Thoracic aorta (tissue), 2 donors: ENCODE data around the gene CFAP20. TPM values are rescaled to one million over a fixed set of nuclear protein-coding genes. Genes with fewer than 3 reads are reported as not detected.

Source experiments
- ATAC-seq: fragments of 150-250 bp; one replicate; pipeline ENCODE4 v1.8.0; 2017; ENCODE audit warnings: low read depth; ENCODE audit not compliant: insufficient number of reproducible peaks, low FRiP score
- DNase-seq: peaks from one replicate; pipeline ENCODE4 v3.0.0-alpha.2; 2020; ENCODE audit warnings: low spot score
- H3K27ac ChIP-seq, 2 donors: fragments of 200-600 bp; sonication (generic); 1 replicate in 1 of 2; 2 replicates in 1 of 2; pipeline ENCODE4 v1.5.1; 2016; ENCODE audit warnings: mild to moderate bottlenecking in 2 of 2, moderate library complexity in 2 of 2
- H3K27me3 ChIP-seq: fragments of 200-600 bp; sonication (generic); replicated peaks from 2 replicates; pipeline ENCODE4 v1.6.0; 2016; ENCODE audit warnings: mild to moderate bottlenecking; ENCODE audit not compliant: insufficient read depth
- H3K36me3 ChIP-seq: fragments of 200-600 bp; sonication (generic); one replicate; pipeline ENCODE4 v1.5.1; 2016
- H3K4me1 ChIP-seq, 2 donors: fragments of 200-600 bp; sonication (generic); 1 replicate in 1 of 2; 2 replicates in 1 of 2; pipeline versions ENCODE4 v1.5.1 to v1.6.0; 2016; ENCODE audit warnings: low read depth in 2 of 2, mild to moderate bottlenecking in 1 of 2; ENCODE audit not compliant: control insufficient read depth in 1 of 2
- H3K4me3 ChIP-seq: fragments of 200-600 bp; sonication (generic); 2 replicates; pipeline ENCODE4 v1.5.1; 2016; ENCODE audit warnings: mild to moderate bottlenecking
- H3K9me3 ChIP-seq: fragments of 200-600 bp; sonication (generic); 2 replicates; pipeline ENCODE4 v1.5.1; 2016
- total RNA-seq, 2 donors: library from RNA; depleted of rRNA; stranded (reverse); fragments of >200 nt; gene quantifications; one replicate each; pipeline versions ENCODE4 v1.1.0 to v1.2.3, GENCODE V29; 2016
- TF ChIP-seq, protein P1 (sequence below): fragments of 200-600 bp; sonication (generic); IDR thresholded peaks from one replicate; pipeline ENCODE4 v1.5.1; 2019; ENCODE audit warnings: antibody characterized with exemption

CFAP20 gene
- total RNA-seq, 2 donors from 2014 or later, result 48.5 to 52.5 TPM

DNA sequence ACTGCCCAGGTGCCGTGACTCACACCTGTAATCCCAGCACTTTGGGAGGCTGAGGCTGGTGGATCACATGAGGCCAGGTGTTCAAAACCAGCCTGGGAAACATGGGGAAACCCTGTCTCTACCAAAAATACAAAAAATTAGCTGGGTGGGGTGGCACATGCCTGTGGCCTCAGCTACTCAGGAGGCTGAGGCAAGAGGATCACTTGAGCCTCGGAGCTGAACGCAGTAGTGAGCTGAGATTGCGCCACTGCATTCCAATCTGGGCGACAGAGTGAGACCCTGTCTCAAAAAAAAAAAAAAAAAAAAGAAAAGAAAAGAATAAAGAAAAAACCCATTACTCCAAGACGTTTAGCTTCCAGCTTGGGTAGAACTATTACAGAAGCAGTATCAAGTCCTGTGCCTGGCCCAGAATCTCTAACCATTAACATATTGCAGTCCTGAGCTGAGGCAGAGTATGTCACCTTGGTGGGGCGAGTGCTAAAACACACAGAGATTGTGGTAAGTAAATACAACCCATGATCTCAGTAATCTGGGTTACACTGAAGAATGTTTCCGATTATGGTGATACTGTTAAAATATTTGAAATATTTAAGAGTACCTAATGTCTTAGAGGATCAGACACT, 23.2 kb upstream of the CFAP20 start:
- Histone ChIP-seq H3K27ac (no peak overlapping the region), H3K4me3 (no peak overlapping the region), H3K36me3 (peaks cover 3% of the 10 kb centered on the region), H3K9me3 (no peaks in the 10 kb centered on the region), H3K4me1 (no peaks in the 10 kb centered on the region), H3K27me3 (no peaks in the 10 kb centered on the region)
- ATAC-seq, result no peak
- DNase-seq, result no peak
- TF ChIP-seq, protein P1, sequence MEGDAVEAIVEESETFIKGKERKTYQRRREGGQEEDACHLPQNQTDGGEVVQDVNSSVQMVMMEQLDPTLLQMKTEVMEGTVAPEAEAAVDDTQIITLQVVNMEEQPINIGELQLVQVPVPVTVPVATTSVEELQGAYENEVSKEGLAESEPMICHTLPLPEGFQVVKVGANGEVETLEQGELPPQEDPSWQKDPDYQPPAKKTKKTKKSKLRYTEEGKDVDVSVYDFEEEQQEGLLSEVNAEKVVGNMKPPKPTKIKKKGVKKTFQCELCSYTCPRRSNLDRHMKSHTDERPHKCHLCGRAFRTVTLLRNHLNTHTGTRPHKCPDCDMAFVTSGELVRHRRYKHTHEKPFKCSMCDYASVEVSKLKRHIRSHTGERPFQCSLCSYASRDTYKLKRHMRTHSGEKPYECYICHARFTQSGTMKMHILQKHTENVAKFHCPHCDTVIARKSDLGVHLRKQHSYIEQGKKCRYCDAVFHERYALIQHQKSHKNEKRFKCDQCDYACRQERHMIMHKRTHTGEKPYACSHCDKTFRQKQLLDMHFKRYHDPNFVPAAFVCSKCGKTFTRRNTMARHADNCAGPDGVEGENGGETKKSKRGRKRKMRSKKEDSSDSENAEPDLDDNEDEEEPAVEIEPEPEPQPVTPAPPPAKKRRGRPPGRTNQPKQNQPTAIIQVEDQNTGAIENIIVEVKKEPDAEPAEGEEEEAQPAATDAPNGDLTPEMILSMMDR, result no peak

DNA sequence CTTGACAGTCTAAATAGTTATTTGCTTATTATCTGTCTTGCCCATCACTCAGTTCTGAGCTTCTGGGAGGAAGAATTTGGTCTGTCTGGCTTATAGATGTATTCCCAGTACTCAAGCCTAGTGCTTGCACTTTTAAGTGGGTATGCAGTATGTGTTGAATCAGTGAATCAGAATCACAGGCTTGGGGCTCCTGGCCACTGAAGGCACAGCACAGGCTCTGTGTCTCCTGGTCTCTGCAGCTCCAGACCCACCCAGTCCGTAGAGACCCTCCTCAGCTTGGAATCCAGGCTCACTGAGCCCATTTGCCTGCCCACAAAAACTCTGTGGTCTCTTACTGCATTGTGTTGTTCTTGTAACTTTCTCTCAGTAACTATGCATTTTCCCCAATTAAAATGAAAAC, 19.3 kb upstream of the CFAP20 start:
- no peak for ATAC-seq
- Histone ChIP-seq H3K4me1 (no peaks in the 10 kb centered on the region), H3K27ac (no peak overlapping the region), H3K27me3 (no peaks in the 10 kb centered on the region), H3K36me3 (no peaks in the 10 kb centered on the region), H3K9me3 (no peaks in the 10 kb centered on the region), H3K4me3 (no peak overlapping the region)
- DNase-seq, result no peak
- TF ChIP-seq, protein P1, result no peak

DNA sequence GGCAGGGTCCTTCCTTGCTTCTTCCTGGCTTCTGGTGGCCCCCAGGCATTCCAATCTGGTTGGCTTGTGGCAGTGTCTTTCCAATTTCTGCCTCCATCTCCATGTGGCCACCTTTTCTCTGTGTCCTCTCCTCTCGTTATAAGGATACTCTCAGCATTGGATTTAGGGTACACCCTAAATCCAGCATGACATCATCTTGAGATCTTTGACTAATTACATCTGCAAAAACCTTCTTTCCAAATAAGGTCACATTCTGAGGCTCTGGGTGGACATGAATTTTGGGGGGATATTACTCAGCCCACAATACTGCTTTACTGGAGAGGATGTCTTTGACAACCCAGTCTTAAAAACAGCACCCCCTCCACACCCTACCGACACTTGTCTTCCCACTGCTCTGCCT, 18.9 kb upstream of the CFAP20 start:
- Histone ChIP-seq H3K4me3 (no peak overlapping the region), H3K4me1 (no peaks in the 10 kb centered on the region), H3K27me3 (no peaks in the 10 kb centered on the region), H3K9me3 (no peaks in the 10 kb centered on the region), H3K36me3 (no peaks in the 10 kb centered on the region), H3K27ac (no peak overlapping the region)
- TF ChIP-seq, protein P1, result no peak
- no peak for ATAC-seq
- no peak for DNase-seq

DNA sequence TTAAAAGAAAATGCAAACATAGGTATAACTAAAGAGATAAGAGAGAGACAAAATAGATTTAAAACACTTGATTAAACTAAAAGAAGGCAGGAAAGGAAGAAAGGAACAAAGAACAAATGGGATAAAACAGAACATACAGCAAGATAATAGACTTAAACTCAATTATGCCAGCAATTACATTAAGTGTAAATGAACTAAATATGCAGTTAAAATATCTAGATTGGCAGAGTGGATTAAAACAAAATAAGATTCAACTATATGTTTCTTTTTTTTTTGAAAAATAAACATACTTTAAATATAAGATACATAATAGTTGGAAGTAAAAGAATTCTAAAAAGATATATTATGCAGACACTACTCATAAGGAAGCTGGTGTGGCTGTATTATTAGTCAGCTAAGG, 9.7 kb upstream of the CFAP20 start:
- Histone ChIP-seq H3K9me3 (peaks cover 4% of the 10 kb centered on the region), H3K27me3 (no peaks in the 10 kb centered on the region), H3K27ac (no peak overlapping the region), H3K36me3 (no peaks in the 10 kb centered on the region), H3K4me3 (no peak overlapping the region), H3K4me1 (no peaks in the 10 kb centered on the region)
- DNase-seq (no peak), ATAC-seq (no peak)
- TF ChIP-seq, protein P1, result no peak

DNA sequence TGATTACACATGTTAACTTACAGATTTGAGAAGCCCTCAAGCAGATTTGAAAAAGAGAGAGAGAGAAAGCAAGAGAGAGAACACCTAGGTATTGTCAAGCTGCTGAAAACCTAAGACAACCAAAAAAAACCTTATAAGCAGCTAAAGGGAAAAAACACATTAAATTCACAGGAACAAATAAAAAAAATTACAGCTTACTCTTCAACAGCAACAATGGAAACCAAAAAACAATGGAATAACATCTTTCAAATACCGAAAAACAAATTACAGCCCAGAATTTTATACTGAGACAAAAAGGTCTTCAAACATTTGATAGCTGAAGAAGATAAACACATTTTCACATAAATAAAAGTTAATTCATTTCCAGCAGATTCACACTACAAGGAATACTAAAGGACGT, 8.4 kb upstream of the CFAP20 start:
- H3K4me3 ChIP-seq, result no peak overlapping the region
- TF ChIP-seq, protein P1, result no peak
- H3K4me1 ChIP-seq, result no peaks in the 10 kb centered on the region
- no peak for ATAC-seq
- no peak overlapping the region for H3K27ac ChIP-seq
- H3K9me3 ChIP-seq, result peaks cover 4% of the 10 kb centered on the region
- no peaks in the 10 kb centered on the region for H3K27me3 ChIP-seq
- DNase-seq, result no peak
- H3K36me3 ChIP-seq, result no peaks in the 10 kb centered on the region
